SK-N-SH treated with all-trans-retinoic acid at 6 μM for 48 hours (cell line): ENCODE results near the gene DNASE1.

Experiments used
- ATAC-seq: fragments of 200-7000 bp; cut with Tn5 transposase; 3 replicates; pipeline ENCODE4 v1.9.1; 2020; ENCODE audit warnings: mild to moderate bottlenecking, moderate library complexity
- ARNTL ChIP-seq: fragments of 450-650 bp; formaldehyde crosslinking; IDR thresholded peaks from 2 replicates; pipeline ENCODE4 v1.5.0; 2020; ENCODE audit warnings: low read depth, mild to moderate bottlenecking, moderate library complexity, borderline replicate concordance
- BACH2 ChIP-seq: fragments of 250-450 bp; sonication (Bioruptor Pico); IDR thresholded peaks from 2 replicates; pipeline ENCODE4 v1.9.0; 2021; ENCODE audit warnings: mild to moderate bottlenecking, borderline replicate concordance
- CSDC2 ChIP-seq: fragments of 250-450 bp; sonication (Bioruptor Pico); IDR thresholded peaks from 2 replicates; pipeline ENCODE4 v1.5.0; 2020; ENCODE audit warnings: mild to moderate bottlenecking, moderate library complexity
- ESRRG ChIP-seq: fragments of 250-450 bp; sonication (Bioruptor Pico); IDR thresholded peaks from 2 replicates; pipeline ENCODE4 v1.6.1; 2021; ENCODE audit warnings: mild to moderate bottlenecking
- GLIS3 ChIP-seq: fragments of 250-450 bp; sonication (Bioruptor Pico); IDR thresholded peaks from 2 replicates; pipeline ENCODE4 v1.5.0; 2020; ENCODE audit warnings: mild to moderate bottlenecking, moderate library complexity
- ISL1 ChIP-seq: fragments of 250-450 bp; sonication (Bioruptor Pico); IDR thresholded peaks from 2 replicates; pipeline ENCODE4 v2.1.2; 2022; ENCODE audit warnings: mild to moderate bottlenecking, moderate library complexity
- OSR1 ChIP-seq: fragments of 250-450 bp; sonication (Bioruptor Pico); IDR thresholded peaks from 2 replicates; pipeline ENCODE4 v1.8.0; 2022; ENCODE audit warnings: moderate library complexity, mild to moderate bottlenecking, inconsistent platforms
- POU6F1 ChIP-seq: fragments of 250-450 bp; sonication (Bioruptor Pico); IDR thresholded peaks from 2 replicates; pipeline ENCODE4 v1.8.0; 2021; ENCODE audit warnings: low read depth, mild to moderate bottlenecking, moderate library complexity, borderline replicate concordance
- PPARA ChIP-seq: fragments of 250-450 bp; sonication (Bioruptor Pico); IDR thresholded peaks from 2 replicates; pipeline ENCODE4 v1.5.0; 2020; ENCODE audit warnings: mild to moderate bottlenecking, borderline replicate concordance
- TCF4 ChIP-seq: fragments of 250-450 bp; sonication (Bioruptor Pico); IDR thresholded peaks from 2 replicates; pipeline ENCODE4 v1.8.0; 2021; ENCODE audit warnings: mild to moderate bottlenecking, moderate library complexity, borderline replicate concordance
- TOX ChIP-seq: fragments of 250-450 bp; sonication (Bioruptor Pico); IDR thresholded peaks from 2 replicates; pipeline ENCODE4 v1.8.0; 2021; ENCODE audit warnings: mild to moderate bottlenecking, moderate library complexity, borderline replicate concordance
- TSHZ2 ChIP-seq: fragments of 250-450 bp; sonication (Bioruptor Pico); IDR thresholded peaks from 2 replicates; pipeline ENCODE4 v1.5.0; 2020; ENCODE audit warnings: mild to moderate bottlenecking, moderate library complexity
- ZC3H10 ChIP-seq: fragments of 250-450 bp; sonication (Bioruptor Pico); IDR thresholded peaks from 2 replicates; pipeline ENCODE4 v1.5.1; 2021; ENCODE audit warnings: mild to moderate bottlenecking, moderate library complexity
- ZFP3 ChIP-seq: fragments of 250-450 bp; sonication (Bioruptor Pico); IDR thresholded peaks from 2 replicates; pipeline ENCODE4 v1.5.0; 2020; ENCODE audit warnings: mild to moderate bottlenecking, moderate library complexity
- ZFP30 ChIP-seq: fragments of 450-650 bp; formaldehyde crosslinking; IDR thresholded peaks from 2 replicates; pipeline ENCODE4 v1.5.0; 2022; ENCODE audit warnings: mild to moderate bottlenecking, moderate library complexity
- ZNF565 ChIP-seq: fragments of 450-650 bp; formaldehyde crosslinking; conservative IDR thresholded peaks from 2 replicates; pipeline ENCODE4 v1.5.0; 2020; ENCODE audit warnings: low read depth, mild to moderate bottlenecking, moderate library complexity
- ZNF70 ChIP-seq: fragments of 450-650 bp; formaldehyde crosslinking; IDR thresholded peaks from 2 replicates; pipeline ENCODE4 v1.5.0; 2020; ENCODE audit warnings: mild to moderate bottlenecking, moderate library complexity
- ZNF8 ChIP-seq: fragments of 450-650 bp; formaldehyde crosslinking; IDR thresholded peaks from 2 replicates; pipeline ENCODE4 v1.5.0; 2020; ENCODE audit warnings: mild to moderate bottlenecking, moderate library complexity
- TF ChIP-seq, protein P1 (sequence below): fragments of 250-450 bp; sonication (Bioruptor Pico); IDR thresholded peaks from 2 replicates; pipeline ENCODE4 v1.5.1; 2021; ENCODE audit warnings: mild to moderate bottlenecking, moderate library complexity
- TF ChIP-seq, protein P2 (sequence below): fragments of 250-450 bp; sonication (Bioruptor Pico); IDR thresholded peaks from 2 replicates; pipeline ENCODE4 v1.8.0; 2020; ENCODE audit warnings: mild to moderate bottlenecking, moderate library complexity, borderline replicate concordance

Gene DNASE1

DNA sequence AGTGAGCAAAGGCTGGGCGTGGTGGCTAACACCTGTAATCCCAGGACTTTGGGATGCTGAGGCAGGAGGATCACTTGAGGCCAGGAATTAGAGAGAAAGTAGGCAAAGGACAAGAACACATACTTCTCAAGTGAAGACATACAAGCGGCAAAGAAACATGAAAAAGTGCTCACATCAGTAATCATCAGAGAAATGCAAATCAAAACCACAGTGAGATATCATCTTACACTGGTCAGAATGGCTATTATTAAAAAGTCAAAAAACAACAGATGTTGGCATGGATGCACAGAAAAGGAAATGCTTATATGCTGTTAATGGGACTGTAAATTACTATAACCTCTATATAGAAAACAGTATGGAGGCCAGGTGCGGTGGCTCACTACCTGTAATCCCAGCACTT is 30.8 kb upstream of the DNASE1 start:
- TF ChIP-seq ARNTL (CRISPR knock-in tag) (no peak), GLIS3 (CRISPR knock-in tag) (no peak), BACH2 (CRISPR knock-in tag) (no peak), ZC3H10 (CRISPR knock-in tag) (no peak), ZFP3 (CRISPR knock-in tag) (no peak)
- TF ChIP-seq, all 23 proteins: peak for 0
- ATAC-seq: peak; percentile 28; the same call in 2 of the 3 replicates

DNA sequence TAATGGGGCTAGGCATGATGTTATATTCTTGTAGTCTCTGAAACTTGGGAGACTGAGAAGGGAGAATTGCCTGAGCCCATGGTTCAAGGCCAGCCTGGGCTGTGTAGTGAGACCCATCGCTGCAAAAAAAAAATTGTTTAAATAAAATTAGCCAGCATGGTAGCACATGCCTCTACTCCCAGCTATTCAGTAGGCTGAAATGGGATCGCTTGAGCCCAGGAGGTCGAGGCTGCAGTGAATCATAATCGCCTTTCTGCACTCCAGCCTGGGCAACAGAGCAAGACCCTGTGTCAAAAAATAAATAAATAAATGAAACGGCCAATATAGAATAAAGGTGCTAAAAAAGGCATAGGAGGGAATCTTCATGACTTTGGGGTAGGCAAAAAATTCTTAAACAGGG is 29.2 kb upstream of the DNASE1 start:
- TF ChIP-seq BACH2 (CRISPR knock-in tag): no peak
- TF ChIP-seq TOX: no peak
- TF ChIP-seq, protein P1, sequence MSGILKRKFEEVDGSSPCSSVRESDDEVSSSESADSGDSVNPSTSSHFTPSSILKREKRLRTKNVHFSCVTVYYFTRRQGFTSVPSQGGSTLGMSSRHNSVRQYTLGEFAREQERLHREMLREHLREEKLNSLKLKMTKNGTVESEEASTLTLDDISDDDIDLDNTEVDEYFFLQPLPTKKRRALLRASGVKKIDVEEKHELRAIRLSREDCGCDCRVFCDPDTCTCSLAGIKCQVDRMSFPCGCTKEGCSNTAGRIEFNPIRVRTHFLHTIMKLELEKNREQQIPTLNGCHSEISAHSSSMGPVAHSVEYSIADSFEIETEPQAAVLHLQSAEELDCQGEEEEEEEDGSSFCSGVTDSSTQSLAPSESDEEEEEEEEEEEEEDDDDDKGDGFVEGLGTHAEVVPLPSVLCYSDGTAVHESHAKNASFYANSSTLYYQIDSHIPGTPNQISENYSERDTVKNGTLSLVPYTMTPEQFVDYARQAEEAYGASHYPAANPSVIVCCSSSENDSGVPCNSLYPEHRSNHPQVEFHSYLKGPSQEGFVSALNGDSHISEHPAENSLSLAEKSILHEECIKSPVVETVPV (CRISPR knock-in tag): no peak
- TF ChIP-seq ZFP3 (CRISPR knock-in tag): no peak
- TF ChIP-seq, protein P2, sequence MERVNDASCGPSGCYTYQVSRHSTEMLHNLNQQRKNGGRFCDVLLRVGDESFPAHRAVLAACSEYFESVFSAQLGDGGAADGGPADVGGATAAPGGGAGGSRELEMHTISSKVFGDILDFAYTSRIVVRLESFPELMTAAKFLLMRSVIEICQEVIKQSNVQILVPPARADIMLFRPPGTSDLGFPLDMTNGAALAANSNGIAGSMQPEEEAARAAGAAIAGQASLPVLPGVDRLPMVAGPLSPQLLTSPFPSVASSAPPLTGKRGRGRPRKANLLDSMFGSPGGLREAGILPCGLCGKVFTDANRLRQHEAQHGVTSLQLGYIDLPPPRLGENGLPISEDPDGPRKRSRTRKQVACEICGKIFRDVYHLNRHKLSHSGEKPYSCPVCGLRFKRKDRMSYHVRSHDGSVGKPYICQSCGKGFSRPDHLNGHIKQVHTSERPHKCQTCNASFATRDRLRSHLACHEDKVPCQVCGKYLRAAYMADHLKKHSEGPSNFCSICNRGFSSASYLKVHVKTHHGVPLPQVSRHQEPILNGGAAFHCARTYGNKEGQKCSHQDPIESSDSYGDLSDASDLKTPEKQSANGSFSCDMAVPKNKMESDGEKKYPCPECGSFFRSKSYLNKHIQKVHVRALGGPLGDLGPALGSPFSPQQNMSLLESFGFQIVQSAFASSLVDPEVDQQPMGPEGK (CRISPR knock-in tag): no peak
- TF ChIP-seq GLIS3 (CRISPR knock-in tag): no peak
- no peak for TF ChIP-seq ISL1 (CRISPR knock-in tag)
- TF ChIP-seq PPARA: no peak
- TF ChIP-seq CSDC2 (CRISPR knock-in tag): no peak
- TF ChIP-seq ZFP30 (CRISPR knock-in tag): no peak
- TF ChIP-seq TCF4 (CRISPR knock-in tag): no peak
- no peak for TF ChIP-seq ESRRG (CRISPR knock-in tag)
- TF ChIP-seq POU6F1 (CRISPR knock-in tag): no peak
- TF ChIP-seq ZNF70 (CRISPR knock-in tag): no peak
- no peak for TF ChIP-seq OSR1 (CRISPR knock-in tag)
- TF ChIP-seq ZNF8 (CRISPR knock-in tag): no peak
- no peak for TF ChIP-seq ZNF565 (CRISPR knock-in tag)
- no peak for ATAC-seq

DNA sequence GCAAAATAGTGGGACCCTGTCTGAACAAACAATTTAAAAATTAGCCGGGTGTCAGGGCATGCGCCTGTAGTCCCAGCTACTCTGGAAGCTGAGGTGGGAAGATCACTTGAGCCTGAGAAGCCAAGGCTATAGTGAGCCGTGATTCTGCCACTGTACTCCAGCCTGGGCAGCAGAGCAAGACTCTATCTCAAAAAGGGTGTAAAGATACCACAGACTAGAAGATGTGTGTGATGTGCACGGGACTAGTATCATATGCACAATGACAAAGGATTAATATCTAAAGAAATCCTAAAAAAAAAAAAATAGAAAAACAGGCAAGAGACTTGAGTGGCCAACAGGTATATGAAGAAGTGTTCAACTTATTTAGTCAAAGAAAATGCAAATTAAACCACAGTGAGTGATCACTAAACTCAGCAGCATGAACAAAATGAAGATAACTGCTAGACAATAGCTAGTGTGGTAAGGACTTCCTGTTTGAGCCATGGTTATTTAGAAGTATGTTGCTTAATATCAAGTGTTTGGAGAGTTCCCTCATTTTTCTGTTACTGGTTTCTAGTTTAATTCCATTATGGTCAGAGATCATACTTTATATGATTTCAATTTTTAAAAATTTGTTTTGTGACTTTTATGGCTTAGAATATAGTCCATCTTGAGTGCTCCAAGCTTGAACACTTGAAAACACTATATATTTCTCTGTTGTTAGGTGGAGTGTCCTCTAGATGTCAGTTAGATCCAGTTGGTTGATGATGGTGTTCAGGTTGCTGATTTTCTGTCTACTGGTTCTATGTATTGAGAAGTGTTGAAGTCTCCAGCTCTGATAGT is 28.4 kb upstream of the DNASE1 start:
- ATAC-seq: peak; percentile 51
- TF ChIP-seq ISL1 (CRISPR knock-in tag) (no peak), ZFP30 (CRISPR knock-in tag) (no peak)

- TF ChIP-seq TCF4 (CRISPR knock-in tag): peak; percentile 23; the same call in 1 of the 2 replicates
- no peak for TF ChIP-seq TSHZ2
- ATAC-seq: peak; percentile 82
Observed at GRCh38 chr16:3637371-3637923, 17.0 kb upstream of the DNASE1 start.
